Activated gamma-delta T cell (primary cell): ENCODE measurements around the gene USP34.
"Not testable (repeated sequence)": the region's sequence is repeated elsewhere in the genome, so short reads cannot be mapped to it uniquely, and the experiment has no call there.

ENCODE experiments used
- DNase-seq: peaks from one replicate; lab custom pipeline; 2025; lab: John Stamatoyannopoulos, UW
- total RNA-seq, 2 donors: gene quantifications; one replicate each; lab custom pipeline; 2026; lab: John Stamatoyannopoulos, UW

USP34 gene
- 382 to 421 reads per million in 2 donors for total RNA-seq

GRCh38 chr2:61470965-61471904 lies at the start of gene USP34:
Gene USP34, minus strand, starts transcription at chr2:61471087. Its CDS starts 395 bp downstream, at chr2:61470692.
- peak; percentile 96 for DNase-seq

- no peak for DNase-seq
Measured at GRCh38 chr2:61520261-61520660, 49.4 kb upstream of the USP34 start.

GRCh38 chr2:61512768-61513398 lies 42.0 kb upstream of the USP34 start:
- no peak for DNase-seq

GRCh38 chr2:61510674-61511671 lies 40.1 kb upstream of the USP34 start:
- DNase-seq = no peak

- no peak for DNase-seq
Measured at GRCh38 chr2:61504949-61505348, 34.1 kb upstream of the USP34 start.

- DNase-seq = no peak
Measured at GRCh38 chr2:61499060-61499459, 28.2 kb upstream of the USP34 start.

GRCh38 chr2:61493523-61493942 lies 22.6 kb upstream of the USP34 start:
- no peak for DNase-seq

GRCh38 chr2:61492476-61492875 lies 21.6 kb upstream of the USP34 start:
- DNase-seq = no peak

GRCh38 chr2:61485281-61485680 lies 14.4 kb upstream of the USP34 start:
- no peak for DNase-seq

GRCh38 chr2:61478086-61478485 lies 7.2 kb upstream of the USP34 start:
- no peak for DNase-seq

- DNase-seq = not testable (repeated sequence)
Measured at GRCh38 chr2:61476929-61477589, 6.2 kb upstream of the USP34 start.

- no peak for DNase-seq
Measured at GRCh38 chr2:61471905-61472805, 1.3 kb upstream of the USP34 start.

GRCh38 chr2:61470122-61470951 lies 550 bp downstream of the USP34 start:
- peak; percentile 81 for DNase-seq

- DNase-seq = no peak
Measured at GRCh38 chr2:61469424-61470121, 1.3 kb downstream of the USP34 start.

- not testable (repeated sequence) for DNase-seq
Measured at GRCh38 chr2:61468231-61468630, 2.7 kb downstream of the USP34 start.

- DNase-seq = no peak
Measured at GRCh38 chr2:61465045-61465444, 5.8 kb downstream of the USP34 start.

- no peak for DNase-seq
Measured at GRCh38 chr2:61463769-61464475, 7.0 kb downstream of the USP34 start.

- DNase-seq = no peak
Measured at GRCh38 chr2:61461404-61461803, 9.5 kb downstream of the USP34 start.
